Measurements from ENCODE around the gene ST6GALNAC2.

Gene ST6GALNAC2

GRCh38 chr17:76593384-76593826 lies 7.7 kb upstream of the ST6GALNAC2 start (continued):
- no peak for TF ChIP-seq KLF1 (tag by site-specific recombination; IDR thresholded peaks at IDR 0.05)

GRCh38 chr17:76588182-76588581 lies 2.5 kb upstream of the ST6GALNAC2 start:
- Histone ChIP-seq H3K27ac (ENCODE audit: extremely low read depth, low read depth, low read length) (no peak overlapping the region), H3K9me3 (ENCODE audit: control insufficient read depth, insufficient read depth, low read depth, low read length) (no peaks in the 10 kb centered on the region), H3K4me3 (ENCODE audit: low read depth, low read length) (no peak overlapping the region), H3K36me3 (ENCODE audit: control insufficient read depth in 2 of 2, insufficient read depth in 1 of 2, low read length in 2 of 2) (no peaks in the 10 kb centered on the region), H3K4me1 (ENCODE audit: control insufficient read depth, insufficient read depth, low read length) (peaks cover 4% of the 10 kb centered on the region; the same call in 1 of the 2 replicates)
- ChIA-PET POLR2A (interaction anchor here (1.2 to 1.9 kb wide), 2 partner anchors 31 to 83 kb away, joined by 3 to 6 read pairs; no protein-coding TSS in a partner anchor), CTCF (interaction anchor here (0.6 to 1.4 kb wide), 3 partner anchors 62 to 121 kb away, joined by 3 read pairs; no protein-coding TSS in a partner anchor)
- TF ChIP-seq SCRT1 (tag by site-specific recombination; IDR thresholded peaks at IDR 0.05; ENCODE audit: borderline replicate concordance) = no peak

DNA sequence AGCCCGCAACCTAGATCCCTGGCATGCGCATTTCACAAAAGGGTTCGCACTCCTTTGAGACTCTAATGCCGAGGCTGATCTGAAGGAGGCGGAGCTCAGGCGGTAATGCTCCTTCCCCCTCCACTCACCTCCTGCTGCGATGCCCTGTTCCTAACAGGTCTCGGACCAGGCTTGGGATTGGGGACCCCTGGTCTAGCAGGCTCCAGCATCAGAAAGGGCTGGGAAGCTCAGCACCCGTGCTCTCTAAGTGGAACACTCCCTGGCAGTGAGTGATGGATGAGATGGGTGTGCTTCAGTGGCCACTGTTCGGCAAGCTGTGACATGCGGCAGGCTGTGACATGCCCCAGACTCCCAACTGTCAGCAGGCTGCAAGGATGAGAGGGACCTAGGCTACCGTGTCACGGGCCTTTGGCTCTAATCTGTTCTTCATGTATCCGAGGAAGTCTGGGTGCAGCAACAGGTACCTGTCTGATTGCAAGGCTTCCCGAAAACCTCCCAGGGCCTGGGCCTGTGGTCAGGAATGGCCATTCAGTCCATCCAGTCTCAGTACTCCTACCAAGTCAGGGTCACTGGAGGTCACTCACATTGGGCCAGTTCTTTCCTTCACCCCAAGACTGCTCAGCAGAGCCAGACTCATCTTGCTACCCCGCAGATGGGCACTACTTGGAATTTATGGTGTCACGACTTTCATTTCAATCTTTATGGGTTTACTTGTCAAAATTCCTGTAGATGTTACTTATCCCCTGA lies 1.3 kb upstream of the ST6GALNAC2 start:
- POLR2A ChIA-PET = interaction anchor here (0.6 to 2.0 kb wide), 6 partner anchors 13 to 89 kb away, joined by 4 to 15 read pairs (median 6); no protein-coding TSS in a partner anchor
- H3K36me3 ChIP-seq (ENCODE audit: control insufficient read depth in 2 of 2, insufficient read depth in 1 of 2, low read length in 2 of 2) = no peaks in the 10 kb centered on the region
- H3K4me3 ChIP-seq (ENCODE audit: low read depth, low read length) = no peak overlapping the region
- H3K4me1 ChIP-seq (ENCODE audit: control insufficient read depth, insufficient read depth, low read length) = 0 out of 2 replicates have a peak, but pooled peaks cover 3% of the 10 kb centered on the region
- CTCF ChIA-PET = interaction anchor here (0.6 to 2.4 kb wide), 7 partner anchors 14 to 752 kb away, joined by 3 to 10 read pairs (median 6); no protein-coding TSS in a partner anchor
- no peak overlapping the region; the same call in 1 of the 2 replicates for H3K27ac ChIP-seq (ENCODE audit: extremely low read depth, low read depth, low read length)
- H3K9me3 ChIP-seq (ENCODE audit: control insufficient read depth, insufficient read depth, low read depth, low read length) = no peaks in the 10 kb centered on the region
- TF ChIP-seq ZNF701 (tag by site-specific recombination; IDR thresholded peaks at IDR 0.05) = no peak
- TF ChIP-seq ZNF785 (tag by site-specific recombination; IDR thresholded peaks at IDR 0.05) = no peak
- TF ChIP-seq SALL2 (tag by site-specific recombination; IDR thresholded peaks at IDR 0.05; ENCODE audit: borderline replicate concordance) = no peak
- TF ChIP-seq ZSCAN30 (tag by site-specific recombination; IDR thresholded peaks at IDR 0.05) = no peak
- peak; percentile 57; the same call in 1 of the 2 replicates for TF ChIP-seq ZNF121 (tag by site-specific recombination; IDR thresholded peaks at IDR 0.05)
- TF ChIP-seq ZNF16 (tag by site-specific recombination; IDR thresholded peaks at IDR 0.05; ENCODE audit: low read depth) = no peak
- TF ChIP-seq ZNF266 (tag by site-specific recombination; IDR thresholded peaks at IDR 0.05; ENCODE audit: low read depth) = no peak
- no peak for TF ChIP-seq ZNF510 (tag by site-specific recombination; IDR thresholded peaks at IDR 0.05; ENCODE audit: insufficient replicate concordance)
- TF ChIP-seq CTCF (tag by site-specific recombination; IDR thresholded peaks at IDR 0.05) = no peak
- no peak for TF ChIP-seq ZNF19 (tag by site-specific recombination; IDR thresholded peaks at IDR 0.05; ENCODE audit: low read depth)
- TF ChIP-seq ZSCAN16 (tag by site-specific recombination; IDR thresholded peaks at IDR 0.05) = no peak
- TF ChIP-seq ZSCAN4 (tag by site-specific recombination; IDR thresholded peaks at IDR 0.05) = no peak
- no peak for TF ChIP-seq ZNF114 (tag by site-specific recombination; IDR thresholded peaks at IDR 0.05)
- no peak for TF ChIP-seq ZNF221 (tag by site-specific recombination; IDR thresholded peaks at IDR 0.05; ENCODE audit: borderline replicate concordance)
- no peak for TF ChIP-seq ZNF311 (tag by site-specific recombination; IDR thresholded peaks at IDR 0.05; ENCODE audit: borderline replicate concordance)
- TF ChIP-seq PRDM6 (tag by site-specific recombination; IDR thresholded peaks at IDR 0.05) = no peak
- TF ChIP-seq ZNF404 (tag by site-specific recombination; IDR thresholded peaks at IDR 0.05) = no peak
- TF ChIP-seq ZNF223 (tag by site-specific recombination; IDR thresholded peaks at IDR 0.05) = no peak
- TF ChIP-seq, protein P1, sequence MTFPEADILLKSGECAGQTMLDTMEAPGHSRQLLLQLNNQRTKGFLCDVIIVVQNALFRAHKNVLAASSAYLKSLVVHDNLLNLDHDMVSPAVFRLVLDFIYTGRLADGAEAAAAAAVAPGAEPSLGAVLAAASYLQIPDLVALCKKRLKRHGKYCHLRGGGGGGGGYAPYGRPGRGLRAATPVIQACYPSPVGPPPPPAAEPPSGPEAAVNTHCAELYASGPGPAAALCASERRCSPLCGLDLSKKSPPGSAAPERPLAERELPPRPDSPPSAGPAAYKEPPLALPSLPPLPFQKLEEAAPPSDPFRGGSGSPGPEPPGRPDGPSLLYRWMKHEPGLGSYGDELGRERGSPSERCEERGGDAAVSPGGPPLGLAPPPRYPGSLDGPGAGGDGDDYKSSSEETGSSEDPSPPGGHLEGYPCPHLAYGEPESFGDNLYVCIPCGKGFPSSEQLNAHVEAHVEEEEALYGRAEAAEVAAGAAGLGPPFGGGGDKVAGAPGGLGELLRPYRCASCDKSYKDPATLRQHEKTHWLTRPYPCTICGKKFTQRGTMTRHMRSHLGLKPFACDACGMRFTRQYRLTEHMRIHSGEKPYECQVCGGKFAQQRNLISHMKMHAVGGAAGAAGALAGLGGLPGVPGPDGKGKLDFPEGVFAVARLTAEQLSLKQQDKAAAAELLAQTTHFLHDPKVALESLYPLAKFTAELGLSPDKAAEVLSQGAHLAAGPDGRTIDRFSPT (tag by site-specific recombination; IDR thresholded peaks at IDR 0.05) = peak; percentile 86; the same call in 1 of the 2 replicates
- TF ChIP-seq GLIS1 (tag by site-specific recombination; IDR thresholded peaks at IDR 0.05) = peak; percentile 79
- TF ChIP-seq ZNF48 (tag by site-specific recombination; IDR thresholded peaks at IDR 0.05) = no peak
- no peak; the same call in 1 of the 2 replicates for TF ChIP-seq ZBTB7A (tag by site-specific recombination; IDR thresholded peaks at IDR 0.05; ENCODE audit: low read depth)
- TF ChIP-seq ZBTB20 (tag by site-specific recombination; IDR thresholded peaks at IDR 0.05) = peak; percentile 49; the same call in 1 of the 2 replicates
- TF ChIP-seq ZNF600 (tag by site-specific recombination; IDR thresholded peaks at IDR 0.05) = peak; percentile 96
